DOHH2 (cell line): Measurements from ENCODE around the gene ADGRG2.

Experiments used
- H3F3A ChIP-seq: fragments of 200-600 bp; sonication (generic), shearing (Covaris generic); 2 replicates; pipeline ENCODE4 v1.6.0; 2016; ENCODE audit warnings: antibody characterized with exemption, mild to moderate bottlenecking; ENCODE audit not compliant: control insufficient read depth, insufficient read depth
- H3K27ac ChIP-seq: fragments of 200-600 bp; sonication (generic); 2 replicates; pipeline ENCODE4 v1.5.1; 2014; ENCODE audit warnings: low read depth, mild to moderate bottlenecking, low read length, moderate library complexity
- H3K27me3 ChIP-seq: fragments of 200-600 bp; sonication (generic); 2 replicates; pipeline ENCODE4 v1.6.1; 2014; ENCODE audit warnings: mild to moderate bottlenecking, low read length, mixed read lengths; ENCODE audit not compliant: control insufficient read depth
- H3K36me3 ChIP-seq: fragments of 200-600 bp; sonication (generic); 2 replicates; pipeline ENCODE4 v1.6.1; 2014; ENCODE audit warnings: mild to moderate bottlenecking, low read length, moderate library complexity, mixed read lengths; ENCODE audit not compliant: control insufficient read depth
- H3K4me1 ChIP-seq: fragments of 200-600 bp; sonication (generic); 2 replicates; pipeline ENCODE4 v1.6.1; 2014; ENCODE audit warnings: mild to moderate bottlenecking, low read length, mixed read lengths; ENCODE audit not compliant: control insufficient read depth
- H3K4me2 ChIP-seq: fragments of 200-600 bp; sonication (generic); 2 replicates; pipeline ENCODE4 v1.6.0; 2014; ENCODE audit warnings: mild to moderate bottlenecking, low read length, moderate library complexity
- H3K4me3 ChIP-seq: fragments of 200-600 bp; sonication (generic); 2 replicates; pipeline ENCODE4 v1.5.1; 2014; ENCODE audit warnings: mild to moderate bottlenecking, low read length, mixed read lengths
- H3K79me2 ChIP-seq: fragments of 200-600 bp; sonication (generic); 2 replicates; pipeline ENCODE4 v1.6.1; 2014; ENCODE audit warnings: mild to moderate bottlenecking, low read length, mixed read lengths; ENCODE audit not compliant: control insufficient read depth
- H3K9me2 ChIP-seq: fragments of 200-600 bp; sonication (generic); replicated peaks from 2 replicates; pipeline ENCODE4 v1.6.1; 2014; ENCODE audit warnings: mild to moderate bottlenecking, low read length, mixed read lengths; ENCODE audit not compliant: control insufficient read depth
- H3K9me3 ChIP-seq: fragments of 200-600 bp; sonication (generic); 2 replicates; pipeline ENCODE4 v1.6.1; 2014; ENCODE audit warnings: antibody characterized with exemption, low read length, mixed read lengths; ENCODE audit not compliant: control insufficient read depth, insufficient read depth
- H4K20me1 ChIP-seq: fragments of 200-600 bp; sonication (generic); 2 replicates; pipeline ENCODE4 v1.6.0; 2014; ENCODE audit warnings: low read depth, mild to moderate bottlenecking, antibody characterized with exemption, low read length, moderate library complexity; ENCODE audit not compliant: control insufficient read depth, insufficient read depth
- EZH2phosphoT487 ChIP-seq: fragments of 200-600 bp; sonication (generic); IDR thresholded peaks from 2 replicates; pipeline ENCODE4 v1.6.1; 2017; ENCODE audit warnings: borderline replicate concordance, mild to moderate bottlenecking, antibody characterized with exemption, low read length, moderate library complexity, mixed read lengths
- TF ChIP-seq, protein P1 (sequence below): fragments of 200-600 bp; sonication (generic); IDR thresholded peaks from one replicate; pipeline ENCODE4 v1.5.1; 2014; ENCODE audit warnings: antibody characterized with exemption, mild to moderate bottlenecking, low read depth, low read length; ENCODE audit not compliant: poor library complexity, severe bottlenecking

The ADGRG2 gene

DNA sequence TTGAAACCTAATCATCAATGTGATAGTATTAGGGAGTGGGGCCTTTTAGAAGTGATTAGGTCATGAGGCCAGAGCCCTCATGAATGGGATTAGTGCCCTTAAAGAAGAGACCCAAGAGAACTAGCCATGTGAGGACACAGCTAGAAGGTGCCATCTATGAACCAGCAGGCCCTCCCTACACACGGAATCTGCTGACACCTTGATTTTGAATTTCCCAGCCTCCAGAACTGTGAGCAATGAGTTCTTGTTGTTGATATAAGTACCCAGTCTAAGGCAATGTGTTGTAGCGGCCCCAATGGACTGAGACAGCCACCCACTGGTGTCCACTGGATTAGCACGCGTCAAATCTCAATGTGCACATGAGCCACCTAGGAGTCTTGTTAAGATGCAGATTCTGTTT lies 8.4 kb upstream of the ADGRG2 start:
- H3K9me2 ChIP-seq = no peaks in the 10 kb centered on the region
- no peaks in the 10 kb centered on the region for H4K20me1 ChIP-seq
- no peaks in the 10 kb centered on the region for H3K79me2 ChIP-seq
- no peaks in the 10 kb centered on the region for H3F3A ChIP-seq
- no peak overlapping the region for H3K27ac ChIP-seq
- H3K27me3 ChIP-seq = no peaks in the 10 kb centered on the region
- H3K9me3 ChIP-seq = no peaks in the 10 kb centered on the region
- no peak overlapping the region for H3K4me2 ChIP-seq
- no peaks in the 10 kb centered on the region for H3K36me3 ChIP-seq
- no peaks in the 10 kb centered on the region for H3K4me1 ChIP-seq
- H3K4me3 ChIP-seq = no peak overlapping the region
- TF ChIP-seq, protein P1, sequence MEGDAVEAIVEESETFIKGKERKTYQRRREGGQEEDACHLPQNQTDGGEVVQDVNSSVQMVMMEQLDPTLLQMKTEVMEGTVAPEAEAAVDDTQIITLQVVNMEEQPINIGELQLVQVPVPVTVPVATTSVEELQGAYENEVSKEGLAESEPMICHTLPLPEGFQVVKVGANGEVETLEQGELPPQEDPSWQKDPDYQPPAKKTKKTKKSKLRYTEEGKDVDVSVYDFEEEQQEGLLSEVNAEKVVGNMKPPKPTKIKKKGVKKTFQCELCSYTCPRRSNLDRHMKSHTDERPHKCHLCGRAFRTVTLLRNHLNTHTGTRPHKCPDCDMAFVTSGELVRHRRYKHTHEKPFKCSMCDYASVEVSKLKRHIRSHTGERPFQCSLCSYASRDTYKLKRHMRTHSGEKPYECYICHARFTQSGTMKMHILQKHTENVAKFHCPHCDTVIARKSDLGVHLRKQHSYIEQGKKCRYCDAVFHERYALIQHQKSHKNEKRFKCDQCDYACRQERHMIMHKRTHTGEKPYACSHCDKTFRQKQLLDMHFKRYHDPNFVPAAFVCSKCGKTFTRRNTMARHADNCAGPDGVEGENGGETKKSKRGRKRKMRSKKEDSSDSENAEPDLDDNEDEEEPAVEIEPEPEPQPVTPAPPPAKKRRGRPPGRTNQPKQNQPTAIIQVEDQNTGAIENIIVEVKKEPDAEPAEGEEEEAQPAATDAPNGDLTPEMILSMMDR = no peak
- no peak for TF ChIP-seq EZH2phosphoT487

DNA sequence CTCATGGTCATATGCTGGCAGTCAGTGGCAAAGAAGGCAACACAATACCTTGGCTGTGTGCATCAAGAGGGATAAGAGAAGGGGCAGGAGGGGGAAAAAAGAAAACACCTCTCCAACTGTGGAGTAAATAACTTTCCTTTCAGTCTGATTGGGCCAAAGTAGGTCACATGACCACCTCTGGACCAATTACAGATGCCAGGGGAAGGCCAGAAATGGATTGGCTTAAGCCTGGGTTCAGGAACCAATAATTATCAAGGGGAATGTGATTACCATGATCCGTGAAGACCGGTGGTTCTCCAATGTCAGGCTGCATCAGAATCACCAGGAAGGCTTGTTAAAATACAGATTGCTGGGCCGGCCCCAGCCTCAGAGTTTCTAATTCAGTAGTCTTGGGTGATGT lies 7.4 kb upstream of the ADGRG2 start:
- no peaks in the 10 kb centered on the region for H3K27me3 ChIP-seq
- H3K4me2 ChIP-seq = no peak overlapping the region
- no peaks in the 10 kb centered on the region for H3K9me3 ChIP-seq
- H3K79me2 ChIP-seq = no peaks in the 10 kb centered on the region
- no peak overlapping the region for H3K27ac ChIP-seq
- H3K4me3 ChIP-seq = no peak overlapping the region
- no peaks in the 10 kb centered on the region for H3K4me1 ChIP-seq
- TF ChIP-seq, protein P1 = no peak
- TF ChIP-seq EZH2phosphoT487 = no peak
- no peaks in the 10 kb centered on the region for H3F3A ChIP-seq
- no peaks in the 10 kb centered on the region for H3K36me3 ChIP-seq
- no peaks in the 10 kb centered on the region for H3K9me2 ChIP-seq
- H4K20me1 ChIP-seq = no peaks in the 10 kb centered on the region

DNA sequence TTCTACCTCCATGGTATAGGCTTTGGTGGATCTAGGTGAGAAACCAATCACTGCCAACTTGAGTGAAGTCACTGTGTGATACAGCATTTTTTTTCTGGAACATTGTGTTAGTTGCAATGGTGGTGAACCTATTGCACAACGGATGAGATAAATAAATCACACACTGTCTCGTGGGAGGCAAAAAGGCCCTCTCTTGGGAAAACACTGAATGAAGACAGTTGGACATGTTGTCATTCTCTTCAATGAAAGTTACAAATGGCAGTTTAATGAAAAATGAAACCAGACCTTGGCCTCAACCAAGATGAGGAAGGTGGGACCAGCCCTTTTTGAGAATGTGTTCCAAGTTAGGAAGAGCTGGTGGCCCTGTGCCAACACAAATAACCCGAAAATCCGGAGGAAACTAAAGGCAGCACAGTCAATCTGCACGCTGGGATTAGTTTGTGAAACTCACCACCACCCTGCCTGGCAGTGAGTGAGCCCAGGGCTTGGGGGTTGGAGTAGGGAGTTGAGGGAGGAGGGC lies 5.4 kb upstream of the ADGRG2 start:
- no peak for TF ChIP-seq EZH2phosphoT487
- TF ChIP-seq, protein P1 = no peak
- Histone ChIP-seq H3K9me3 (no peaks in the 10 kb centered on the region), H3K27ac (no peak overlapping the region), H3K79me2 (no peaks in the 10 kb centered on the region), H3K4me2 (no peak overlapping the region), H4K20me1 (no peaks in the 10 kb centered on the region), H3K27me3 (no peaks in the 10 kb centered on the region), H3K9me2 (no peaks in the 10 kb centered on the region), H3K4me1 (no peaks in the 10 kb centered on the region), H3F3A (no peaks in the 10 kb centered on the region), H3K36me3 (no peaks in the 10 kb centered on the region), H3K4me3 (no peak overlapping the region)
